Kidney (tissue), 14 donors: ENCODE measurements around the gene GBX1. TPM values are rescaled to one million over a fixed set of nuclear protein-coding genes. Genes with fewer than 3 reads are reported as not detected.

Source experiments
- DNase-seq, 5 donors: peaks; one replicate each; pipeline ENCODE4 v3.0.0-alpha.2; 2013 to 2020
- FAIRE-seq: peaks from 2 replicates; lab custom pipeline; 2012; peaks lifted over from hg19 to GRCh38; lab: Jason Lieb, UNC
- H3K27ac ChIP-seq, 2 donors: one replicate each; pipeline ENCODE4 v1.7.0; 2013; ENCODE audit warnings: low read depth in 2 of 2, low read length in 2 of 2, inconsistent platforms in 1 of 2
- H3K27me3 ChIP-seq: one replicate; pipeline ENCODE4 v1.7.1; 2013; ENCODE audit warnings: low read length, inconsistent platforms; ENCODE audit not compliant: control insufficient read depth, insufficient read depth
- H3K36me3 ChIP-seq, 3 donors: one replicate each; pipeline versions ENCODE4 v1.7.0 to v1.7.1; 2013; ENCODE audit warnings: low read length in 3 of 3, control low read depth in 1 of 3, inconsistent platforms in 1 of 3; ENCODE audit not compliant: insufficient read depth in 3 of 3, control insufficient read depth in 2 of 3
- H3K4me1 ChIP-seq, 3 donors: one replicate each; pipeline versions ENCODE4 v1.7.0 to v1.7.1; 2013; ENCODE audit warnings: low read length in 3 of 3, inconsistent platforms in 1 of 3, low read depth in 1 of 3; ENCODE audit not compliant: control insufficient read depth in 2 of 3, insufficient read depth in 2 of 3
- H3K4me3 ChIP-seq, 3 donors: one replicate each; pipeline versions ENCODE4 v1.7.0 to v1.8.1; 2013; ENCODE audit warnings: low read length in 3 of 3, control low read depth in 1 of 3, inconsistent platforms in 1 of 3
- H3K9ac ChIP-seq, 3 donors: one replicate each; pipeline versions ENCODE4 v1.7.0 to v1.7.1; 2013; ENCODE audit warnings: low read length in 3 of 3, control low read depth in 1 of 3, inconsistent platforms in 1 of 3
- H3K9me3 ChIP-seq, 3 donors: one replicate each; pipeline versions ENCODE4 v1.7.0 to v1.7.1; 2013; ENCODE audit warnings: low read length in 3 of 3, control low read depth in 1 of 3, inconsistent platforms in 1 of 3; ENCODE audit not compliant: control insufficient read depth in 2 of 3, insufficient read depth in 1 of 3
- intact Hi-C: fragments of 100-400 bp; cut with DNase I; formaldehyde crosslinking; loops from one replicate; pipeline ENCODE4 v1.11.1; 2022
- polyA plus RNA-seq: library from polyadenylated mRNA; stranded (reverse); fragments of 350-450 nt; fragmentation: Illumina TruSeq; extraction: RNeasy Lipid Tissue Mini Kit (QIAGEN cat#74804); gene quantifications from one replicate; pipeline ENCODE4 v1.2.3, GENCODE V29; 2014; ENCODE audit warnings: low read depth, low replicate concordance; ENCODE audit not compliant: insufficient read depth
- total RNA-seq: library from RNA; stranded (reverse); fragmentation: NEBNext Ultra II Directional; extraction: Animal tissue kit (Norgen Biotek cat#: 25700); gene quantifications from one replicate; pipeline ENCODE4 v1.2.1, GENCODE V29; 2021
- TF ChIP-seq, protein P1 (sequence below): IDR thresholded peaks from 3 replicates; pipeline ENCODE4 v1.5.1; 2012; ENCODE audit warnings: mild to moderate bottlenecking, moderate library complexity, borderline replicate concordance; ENCODE audit not compliant: insufficient read depth; ENCODE audit errors: extremely low read depth
- donor health status: control.
- donor health status: control.
- donor health status: control.
- donor health status: control.
- donor health status: control.
- donor health status: DM: yes; HTN: yes; CAD: no.
- donor health status: Normal renal cell carcinoma (clear cell type).

The GBX1 gene
- total and polyA plus RNA-seq, 2 donors from 2014 or later = not detected

DNA sequence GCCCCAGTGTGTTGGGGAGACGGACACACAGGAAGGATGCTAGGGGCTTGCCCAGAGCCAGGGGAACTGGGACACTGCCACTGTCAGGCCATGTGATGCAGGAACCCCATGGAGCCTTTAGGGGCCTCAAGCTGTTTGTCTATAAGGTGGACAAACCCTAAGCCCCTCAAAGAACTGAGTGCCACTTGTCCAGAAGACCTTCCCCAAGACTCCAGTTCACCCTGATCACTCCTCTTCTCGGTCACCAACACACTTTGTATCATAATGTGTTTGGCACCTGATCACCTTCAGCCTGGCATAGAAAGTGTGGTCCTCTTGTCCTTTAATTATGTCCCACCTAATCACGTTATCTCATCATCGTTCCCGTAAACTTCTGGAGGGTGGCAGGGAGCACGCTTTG lies 42.1 kb upstream of the GBX1 start:
- no peak overlapping the region for H3K27ac ChIP-seq
- FAIRE-seq = no peak
- H3K4me3 ChIP-seq = no peak overlapping the region
- no peak overlapping the region for H3K9ac ChIP-seq
- H3K4me1 ChIP-seq = no peaks in the 10 kb centered on the region
- peaks cover 0 to 9% (median 0%) of the 10 kb centered on the region in 3 donors for H3K36me3 ChIP-seq
- intact Hi-C loops = no loop called here
- no peaks in the 10 kb centered on the region for H3K27me3 ChIP-seq
- no peaks in the 10 kb centered on the region for H3K9me3 ChIP-seq
- no peak for DNase-seq
- TF ChIP-seq, protein P1, sequence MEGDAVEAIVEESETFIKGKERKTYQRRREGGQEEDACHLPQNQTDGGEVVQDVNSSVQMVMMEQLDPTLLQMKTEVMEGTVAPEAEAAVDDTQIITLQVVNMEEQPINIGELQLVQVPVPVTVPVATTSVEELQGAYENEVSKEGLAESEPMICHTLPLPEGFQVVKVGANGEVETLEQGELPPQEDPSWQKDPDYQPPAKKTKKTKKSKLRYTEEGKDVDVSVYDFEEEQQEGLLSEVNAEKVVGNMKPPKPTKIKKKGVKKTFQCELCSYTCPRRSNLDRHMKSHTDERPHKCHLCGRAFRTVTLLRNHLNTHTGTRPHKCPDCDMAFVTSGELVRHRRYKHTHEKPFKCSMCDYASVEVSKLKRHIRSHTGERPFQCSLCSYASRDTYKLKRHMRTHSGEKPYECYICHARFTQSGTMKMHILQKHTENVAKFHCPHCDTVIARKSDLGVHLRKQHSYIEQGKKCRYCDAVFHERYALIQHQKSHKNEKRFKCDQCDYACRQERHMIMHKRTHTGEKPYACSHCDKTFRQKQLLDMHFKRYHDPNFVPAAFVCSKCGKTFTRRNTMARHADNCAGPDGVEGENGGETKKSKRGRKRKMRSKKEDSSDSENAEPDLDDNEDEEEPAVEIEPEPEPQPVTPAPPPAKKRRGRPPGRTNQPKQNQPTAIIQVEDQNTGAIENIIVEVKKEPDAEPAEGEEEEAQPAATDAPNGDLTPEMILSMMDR = no peak

- Histone ChIP-seq H3K27me3 (no peaks in the 10 kb centered on the region), H3K4me1 (no peaks in the 10 kb centered on the region), H3K9me3 (no peaks in the 10 kb centered on the region), H3K27ac (no peak overlapping the region), H3K36me3 (peaks cover 0 to 2% (median 0%) of the 10 kb centered on the region in 3 donors), H3K4me3 (no peak overlapping the region), H3K9ac (no peak overlapping the region)
- TF ChIP-seq, protein P1 = no peak
- FAIRE-seq (no peak), DNase-seq (no peak)
- intact Hi-C loops = no loop called here
Observed at GRCh38 chr7:151208253-151208862, 40.9 kb upstream of the GBX1 start.

- no peaks in the 10 kb centered on the region for H3K27me3 ChIP-seq
- H3K9ac ChIP-seq = no peak overlapping the region
- H3K4me1 ChIP-seq = no peaks in the 10 kb centered on the region
- no peak overlapping the region for H3K27ac ChIP-seq
- FAIRE-seq = no peak
- H3K4me3 ChIP-seq = no peak overlapping the region
- H3K9me3 ChIP-seq = no peaks in the 10 kb centered on the region
- no peak for DNase-seq
- TF ChIP-seq, protein P1 = no peak
- H3K36me3 ChIP-seq = peaks cover 0 to 2% (median 0%) of the 10 kb centered on the region in 3 donors
- intact Hi-C loops = no loop called here
Observed at GRCh38 chr7:151207804-151208203, 40.3 kb upstream of the GBX1 start.

DNA sequence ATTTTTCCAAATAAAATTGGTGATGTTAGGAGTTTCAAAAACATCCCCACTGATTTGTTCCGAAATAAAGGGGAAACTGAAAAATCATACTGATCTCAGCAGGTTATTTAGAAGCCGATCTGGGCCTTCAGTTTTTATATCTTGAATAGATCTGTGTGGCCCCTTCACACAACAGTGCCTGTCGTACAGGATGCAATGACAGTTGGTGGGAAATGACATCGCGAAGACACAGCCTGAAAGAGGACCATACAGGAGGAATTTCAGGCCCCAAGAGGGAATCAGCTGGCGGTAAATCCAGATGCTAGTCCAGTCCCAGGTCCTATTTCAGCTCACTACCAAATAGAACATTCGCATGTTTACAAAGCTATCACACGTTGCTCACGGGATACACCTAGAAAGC lies 39.8 kb upstream of the GBX1 start:
- Histone ChIP-seq H3K4me1 (no peaks in the 10 kb centered on the region), H3K9ac (no peak overlapping the region), H3K4me3 (no peak overlapping the region), H3K9me3 (no peaks in the 10 kb centered on the region), H3K27me3 (no peaks in the 10 kb centered on the region), H3K36me3 (no peaks in the 10 kb centered on the region), H3K27ac (no peak overlapping the region)
- DNase-seq = no peak
- TF ChIP-seq, protein P1 = no peak
- intact Hi-C loops = no loop called here
- FAIRE-seq = no peak
